ENCODE measurements around the gene LYPD3. TPM values are rescaled to one million over a fixed set of nuclear protein-coding genes. Genes with fewer than 3 reads are reported as not detected.
A peak's percentile ranks its signal among the peaks of the same experiment; 100 is the strongest.

LYPD3 gene
- total RNA-seq, 3 donors from 2014 or later (not counting 1 experiment from before 2014, with no cell fraction given), result 1.3 to 2.4 (median 1.7) TPM

DNA sequence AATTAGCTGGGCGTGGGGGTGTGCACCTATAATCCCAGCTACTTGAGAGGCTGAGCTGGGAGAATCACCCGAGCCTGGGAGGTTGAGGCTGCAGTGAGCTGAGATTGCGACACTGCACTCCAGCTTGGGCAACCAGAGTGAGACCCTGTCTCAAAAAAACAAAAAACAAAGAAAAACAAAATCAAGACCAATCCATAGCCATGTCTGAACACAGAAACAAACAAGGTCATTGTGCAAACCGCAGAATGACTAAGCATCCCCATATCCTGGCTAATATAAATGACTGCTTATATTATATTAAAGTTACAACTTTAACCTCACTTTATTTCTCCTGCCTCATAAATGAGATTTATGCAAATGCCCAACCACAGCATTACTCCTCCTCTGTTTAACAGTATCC, 2.3 kb upstream of the LYPD3 start:
- H3K27ac Mint-ChIP-seq, result peak overlapping the region; percentile 36 to 49
- 65% methylated on average over 4 of the region's 4 CpGs for WGBS (ENCODE audit: insufficient coverage)
- no peaks in the 10 kb centered on the region for H3K36me3 Mint-ChIP-seq
- intact Hi-C loops (cut with micrococcal nuclease), result no loop called here
- Histone ChIP-seq H3K4me3 (ENCODE audit: low read length) (no peak overlapping the region), H3K27ac (ENCODE audit: low read length) (no peak overlapping the region), H3K4me1 (ENCODE audit: control insufficient read depth, insufficient read depth, low read length) (peaks cover 23% of the 10 kb centered on the region), H3K27me3 (ENCODE audit: control insufficient read depth, insufficient read depth, low read length) (no peaks in the 10 kb centered on the region), H3K9me3 (ENCODE audit: control insufficient read depth, insufficient read depth, low read length) (no peaks in the 10 kb centered on the region), H3K36me3 (ENCODE audit: control insufficient read depth, insufficient read depth, low read length) (no peaks in the 10 kb centered on the region)
- H3K4me1 Mint-ChIP-seq, result peaks cover 5 to 38% of the 10 kb centered on the region in 2 donors
- TF ChIP-seq, protein P1, sequence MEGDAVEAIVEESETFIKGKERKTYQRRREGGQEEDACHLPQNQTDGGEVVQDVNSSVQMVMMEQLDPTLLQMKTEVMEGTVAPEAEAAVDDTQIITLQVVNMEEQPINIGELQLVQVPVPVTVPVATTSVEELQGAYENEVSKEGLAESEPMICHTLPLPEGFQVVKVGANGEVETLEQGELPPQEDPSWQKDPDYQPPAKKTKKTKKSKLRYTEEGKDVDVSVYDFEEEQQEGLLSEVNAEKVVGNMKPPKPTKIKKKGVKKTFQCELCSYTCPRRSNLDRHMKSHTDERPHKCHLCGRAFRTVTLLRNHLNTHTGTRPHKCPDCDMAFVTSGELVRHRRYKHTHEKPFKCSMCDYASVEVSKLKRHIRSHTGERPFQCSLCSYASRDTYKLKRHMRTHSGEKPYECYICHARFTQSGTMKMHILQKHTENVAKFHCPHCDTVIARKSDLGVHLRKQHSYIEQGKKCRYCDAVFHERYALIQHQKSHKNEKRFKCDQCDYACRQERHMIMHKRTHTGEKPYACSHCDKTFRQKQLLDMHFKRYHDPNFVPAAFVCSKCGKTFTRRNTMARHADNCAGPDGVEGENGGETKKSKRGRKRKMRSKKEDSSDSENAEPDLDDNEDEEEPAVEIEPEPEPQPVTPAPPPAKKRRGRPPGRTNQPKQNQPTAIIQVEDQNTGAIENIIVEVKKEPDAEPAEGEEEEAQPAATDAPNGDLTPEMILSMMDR (IDR thresholded peaks at IDR 0.05), result no peak
- H3K27me3 Mint-ChIP-seq (ENCODE audit: low read depth in 2 of 2), result peaks cover 0 to 3% of the 10 kb centered on the region in 2 donors
- ATAC-seq (no peak), DNase-seq (no peak)
- H3K4me3 Mint-ChIP-seq, result no peak overlapping the region
- H3K9me3 Mint-ChIP-seq, result no peaks in the 10 kb centered on the region

DNA sequence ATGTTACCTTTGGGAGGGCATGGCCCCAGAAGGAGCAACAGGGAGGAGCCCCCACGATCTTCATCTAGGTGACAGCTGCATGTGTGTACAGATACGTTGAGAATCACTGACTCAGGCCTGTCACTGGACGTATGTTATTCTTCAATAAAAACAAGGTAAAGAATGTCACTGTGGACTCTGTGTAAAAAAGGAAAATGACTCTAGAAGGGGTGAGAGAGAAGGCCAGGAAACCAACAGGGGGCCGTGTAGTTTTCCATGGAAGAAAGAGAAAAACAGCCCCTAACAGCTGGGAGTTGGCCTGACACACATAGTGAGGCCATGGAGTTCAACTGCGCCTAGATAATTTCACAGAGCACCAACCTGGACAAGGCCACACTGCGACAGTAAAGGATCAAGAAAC, 1.9 kb upstream of the LYPD3 start:
- WGBS (ENCODE audit: insufficient coverage), result 88% methylated on average over 6 of the region's 6 CpGs
- Mint-ChIP-seq H3K27me3 (ENCODE audit: low read depth in 2 of 2) (peaks cover 0 to 3% of the 10 kb centered on the region in 2 donors), H3K9me3 (no peaks in the 10 kb centered on the region), H3K4me1 (peaks cover 5 to 38% of the 10 kb centered on the region in 2 donors), H3K4me3 (no peak overlapping the region), H3K36me3 (no peaks in the 10 kb centered on the region), H3K27ac (peak overlapping the region; percentile 16 to 49)
- no peak overlapping the region for H3K4me3 ChIP-seq (ENCODE audit: low read length)
- H3K27ac ChIP-seq (ENCODE audit: low read length), result no peak overlapping the region
- peaks cover 25% of the 10 kb centered on the region for H3K4me1 ChIP-seq (ENCODE audit: control insufficient read depth, insufficient read depth, low read length)
- TF ChIP-seq, protein P1 (IDR thresholded peaks at IDR 0.05), result no peak
- no peaks in the 10 kb centered on the region for H3K9me3 ChIP-seq (ENCODE audit: control insufficient read depth, insufficient read depth, low read length)
- intact Hi-C loops (cut with micrococcal nuclease), result no loop called here
- no peaks in the 10 kb centered on the region for H3K27me3 ChIP-seq (ENCODE audit: control insufficient read depth, insufficient read depth, low read length)
- ATAC-seq (no peak), DNase-seq (no peak)
- H3K36me3 ChIP-seq (ENCODE audit: control insufficient read depth, insufficient read depth, low read length), result no peaks in the 10 kb centered on the region

DNA sequence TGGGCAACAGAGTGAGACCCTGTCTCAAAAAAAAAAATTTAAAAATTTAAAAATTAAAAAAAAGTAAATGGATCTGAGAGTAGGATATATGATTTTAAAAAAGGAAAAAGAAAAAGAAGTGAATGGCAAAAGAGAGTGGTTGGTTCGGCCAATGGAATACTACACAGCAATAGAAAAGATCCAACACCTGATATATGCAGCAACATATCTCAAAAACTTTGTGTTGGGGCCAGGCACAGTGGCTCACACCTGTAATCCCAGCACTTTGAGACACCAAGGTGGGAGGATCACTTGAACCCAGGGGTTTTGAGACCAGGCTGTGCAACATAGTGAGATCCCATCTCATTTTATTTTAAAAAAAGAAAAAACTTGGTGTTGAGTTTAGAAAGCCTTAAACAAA, 1.4 kb upstream of the LYPD3 start:
- H3K27ac ChIP-seq (ENCODE audit: low read length), result no peak overlapping the region
- ATAC-seq, result no peak
- peak overlapping the region; percentile 16 to 49 for H3K27ac Mint-ChIP-seq
- H3K4me3 ChIP-seq (ENCODE audit: low read length), result no peak overlapping the region
- intact Hi-C loops (cut with micrococcal nuclease), result no loop called here
- H3K9me3 ChIP-seq (ENCODE audit: control insufficient read depth, insufficient read depth, low read length), result no peaks in the 10 kb centered on the region
- H3K4me1 ChIP-seq (ENCODE audit: control insufficient read depth, insufficient read depth, low read length), result peaks cover 25% of the 10 kb centered on the region
- peaks cover 5 to 38% of the 10 kb centered on the region in 2 donors for H3K4me1 Mint-ChIP-seq
- H3K36me3 ChIP-seq (ENCODE audit: control insufficient read depth, insufficient read depth, low read length), result no peaks in the 10 kb centered on the region
- no peak for DNase-seq
- H3K9me3 Mint-ChIP-seq, result no peaks in the 10 kb centered on the region
- TF ChIP-seq, protein P1 (IDR thresholded peaks at IDR 0.05), result no peak
- WGBS (ENCODE audit: insufficient coverage), result 100% methylated on average over 1 of the region's 1 CpG
- H3K27me3 ChIP-seq (ENCODE audit: control insufficient read depth, insufficient read depth, low read length), result no peaks in the 10 kb centered on the region
- no peak overlapping the region for H3K4me3 Mint-ChIP-seq
- H3K27me3 Mint-ChIP-seq (ENCODE audit: low read depth in 2 of 2), result peaks cover 0 to 3% of the 10 kb centered on the region in 2 donors
- no peaks in the 10 kb centered on the region for H3K36me3 Mint-ChIP-seq

DNA sequence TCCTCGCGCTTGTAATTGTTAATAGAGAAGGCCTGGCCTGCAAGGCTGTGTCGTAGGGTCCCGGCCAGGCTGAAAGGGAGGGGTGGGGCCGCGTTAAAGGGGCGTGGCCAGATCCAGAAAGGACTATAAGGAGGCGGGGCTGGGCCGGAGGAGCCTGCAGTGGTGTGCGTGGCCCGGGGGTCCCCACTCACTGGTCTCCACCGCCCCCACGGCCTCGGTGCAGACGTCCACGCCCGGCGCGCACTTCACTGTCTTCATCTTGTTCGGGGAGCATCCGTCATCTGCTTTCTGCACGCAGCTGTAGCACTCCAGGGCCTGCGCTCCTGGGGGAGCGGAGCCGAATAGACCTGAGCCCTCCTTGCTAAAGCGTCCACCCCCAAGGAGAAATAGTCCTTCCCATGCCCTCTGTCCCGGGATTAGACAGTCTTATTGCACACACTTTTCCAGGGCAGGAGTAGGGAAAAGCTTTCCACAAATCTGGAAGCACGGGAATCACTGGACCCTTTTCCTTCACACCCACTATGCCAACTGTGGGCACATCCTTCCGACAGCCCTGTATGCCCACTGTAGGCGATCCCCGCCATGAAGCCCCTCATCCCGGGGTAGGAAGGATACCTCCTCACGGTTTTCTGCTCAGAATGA, 1.2 kb downstream of the LYPD3 start:
- H3K27ac ChIP-seq (ENCODE audit: low read length), result peak overlapping the region; percentile 85
- Mint-ChIP-seq H3K4me1 (peaks cover 5 to 38% of the 10 kb centered on the region in 2 donors), H3K27ac (peak overlapping the region; percentile 90 to 95), H3K4me3 (peak overlapping the region; percentile 94), H3K36me3 (no peaks in the 10 kb centered on the region), H3K27me3 (ENCODE audit: low read depth in 2 of 2) (peaks cover 0 to 9% of the 10 kb centered on the region in 2 donors), H3K9me3 (no peaks in the 10 kb centered on the region)
- ATAC-seq (peak; percentile 37 to 59 (median 37)), DNase-seq (peak in 1 of 2 donors; percentile 81)
- TF ChIP-seq, protein P1 (IDR thresholded peaks at IDR 0.05), result no peak
- H3K4me1 ChIP-seq (ENCODE audit: control insufficient read depth, insufficient read depth, low read length), result peaks cover 25% of the 10 kb centered on the region
- H3K4me3 ChIP-seq (ENCODE audit: low read length), result peak overlapping the region; percentile 56
- no peaks in the 10 kb centered on the region for H3K36me3 ChIP-seq (ENCODE audit: control insufficient read depth, insufficient read depth, low read length)
- no peaks in the 10 kb centered on the region for H3K9me3 ChIP-seq (ENCODE audit: control insufficient read depth, insufficient read depth, low read length)
- WGBS (ENCODE audit: insufficient coverage), result 18% methylated on average over 33 of the region's 33 CpGs
- intact Hi-C loops (cut with micrococcal nuclease), result no loop called here
- no peaks in the 10 kb centered on the region for H3K27me3 ChIP-seq (ENCODE audit: control insufficient read depth, insufficient read depth, low read length)
